ENCODE results near the gene GLRA2.

GLRA2 gene

DNA sequence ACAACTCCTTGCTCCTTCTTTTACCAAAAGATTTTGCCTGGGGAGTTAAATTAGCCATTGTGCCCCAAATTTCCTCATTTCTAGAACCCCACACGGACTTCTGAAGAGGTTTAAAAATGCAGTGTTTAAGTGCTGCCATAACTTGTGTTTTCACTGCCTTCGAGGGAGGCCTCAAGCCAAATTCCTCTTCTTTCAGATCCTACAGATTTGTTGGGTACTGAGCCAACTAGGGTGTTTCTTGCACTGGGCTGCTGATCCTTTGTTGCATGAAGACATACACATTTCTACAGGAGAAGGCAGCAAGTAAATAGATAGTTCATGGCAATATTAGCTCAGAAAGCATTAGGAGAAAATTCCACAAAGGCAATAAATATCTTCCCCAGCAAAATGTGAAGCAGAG is 43.8 kb downstream of the GLRA2 start:
- 38% methylated on average over 2 of the region's 2 CpGs for WGBS
- H2BK120ac ChIP-seq (ENCODE audit: low read depth, low read length) = no peak overlapping the region
- H3K9ac ChIP-seq (ENCODE audit: low read length) = no peak overlapping the region
- H2BK15ac ChIP-seq (ENCODE audit: low read depth, poor library complexity, severe bottlenecking) = no peak overlapping the region
- H4K91ac ChIP-seq (ENCODE audit: low read length) = no peak overlapping the region
- no peaks in the 10 kb centered on the region for H3K9me3 ChIP-seq (ENCODE audit: control insufficient read depth, low read length)
- H2AK5ac ChIP-seq (ENCODE audit: low read length, severe bottlenecking) = no peak overlapping the region
- no peak overlapping the region for H2AFZ ChIP-seq (ENCODE audit: low read depth, low read length)
- no peak overlapping the region for H3K4me2 ChIP-seq (ENCODE audit: low read length, poor library complexity, severe bottlenecking)
- no peaks in the 10 kb centered on the region for H3K4me1 ChIP-seq (ENCODE audit: control insufficient read depth, insufficient read depth, low read depth, low read length)
- no peak overlapping the region for H3K27ac ChIP-seq (ENCODE audit: low read length, poor library complexity, severe bottlenecking)
- H2BK12ac ChIP-seq (ENCODE audit: low read length in 2 of 2) = no peak overlapping the region
- no peaks in the 10 kb centered on the region for H3K36me3 ChIP-seq (ENCODE audit: control insufficient read depth in 1 of 2, insufficient read depth in 2 of 2, low read depth in 1 of 2, low read length in 2 of 2)
- H4K8ac ChIP-seq (ENCODE audit: low read length) = no peak overlapping the region
- no peak overlapping the region for H3K14ac ChIP-seq (ENCODE audit: low read length in 2 of 2)
- H3K79me1 ChIP-seq (replicated peaks; ENCODE audit: low read length, poor library complexity, severe bottlenecking) = no peaks in the 10 kb centered on the region
- no peak for DNase-seq
- H3K4me3 ChIP-seq (ENCODE audit: insufficient read depth in 1 of 2, low read depth in 1 of 2, low read length in 2 of 2) = no peak overlapping the region
- no peaks in the 10 kb centered on the region for H3K27me3 ChIP-seq (ENCODE audit: control insufficient read depth in 1 of 2, insufficient read depth in 1 of 2, low read length in 2 of 2)
- no peak overlapping the region for H3K18ac ChIP-seq (ENCODE audit: low read depth in 1 of 2, low read length in 2 of 2)
- H3K23ac ChIP-seq (ENCODE audit: low read length in 2 of 2) = no peak overlapping the region
- H2BK5ac ChIP-seq (ENCODE audit: low read depth, low read length, poor library complexity, severe bottlenecking) = no peak overlapping the region
- no peak overlapping the region for H3K4ac ChIP-seq (ENCODE audit: low read depth in 1 of 2, low read length in 2 of 2)

DNA sequence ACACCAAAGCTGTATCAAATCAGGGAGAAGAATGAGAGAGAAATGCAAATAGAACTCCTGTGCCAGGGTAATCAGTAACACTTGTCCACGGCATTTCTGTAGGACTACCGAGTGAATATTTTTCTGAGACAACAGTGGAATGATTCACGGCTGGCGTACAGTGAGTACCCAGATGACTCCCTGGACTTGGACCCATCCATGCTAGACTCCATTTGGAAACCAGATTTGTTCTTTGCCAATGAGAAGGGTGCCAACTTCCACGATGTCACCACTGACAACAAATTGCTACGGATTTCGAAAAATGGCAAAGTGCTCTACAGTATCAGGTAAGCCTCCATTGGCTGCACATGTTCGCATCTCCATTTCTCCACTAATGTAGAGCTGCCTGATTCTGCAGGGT is 51.7 kb downstream of the GLRA2 start:
- H3K4me1 ChIP-seq (ENCODE audit: control insufficient read depth, insufficient read depth, low read depth, low read length) = no peaks in the 10 kb centered on the region
- no peak for DNase-seq
- no peak overlapping the region for H2BK120ac ChIP-seq (ENCODE audit: low read depth, low read length)
- H3K18ac ChIP-seq (ENCODE audit: low read depth in 1 of 2, low read length in 2 of 2) = no peak overlapping the region
- no peak overlapping the region for H2BK5ac ChIP-seq (ENCODE audit: low read depth, low read length, poor library complexity, severe bottlenecking)
- no peak overlapping the region for H3K4ac ChIP-seq (ENCODE audit: low read depth in 1 of 2, low read length in 2 of 2)
- H3K9me3 ChIP-seq (ENCODE audit: control insufficient read depth, low read length) = peaks cover 2% of the 10 kb centered on the region
- WGBS = 97% methylated on average over 8 of the region's 8 CpGs
- no peak overlapping the region for H3K9ac ChIP-seq (ENCODE audit: low read length)
- no peak overlapping the region for H3K4me3 ChIP-seq (ENCODE audit: insufficient read depth in 1 of 2, low read depth in 1 of 2, low read length in 2 of 2)
- H3K23ac ChIP-seq (ENCODE audit: low read length in 2 of 2) = no peak overlapping the region
- H2BK12ac ChIP-seq (ENCODE audit: low read length in 2 of 2) = no peak overlapping the region
- H3K4me2 ChIP-seq (ENCODE audit: low read length, poor library complexity, severe bottlenecking) = no peak overlapping the region
- no peaks in the 10 kb centered on the region for H3K79me1 ChIP-seq (replicated peaks; ENCODE audit: low read length, poor library complexity, severe bottlenecking)
- H3K27me3 ChIP-seq (ENCODE audit: control insufficient read depth in 1 of 2, insufficient read depth in 1 of 2, low read length in 2 of 2) = no peaks in the 10 kb centered on the region
- no peak overlapping the region for H4K8ac ChIP-seq (ENCODE audit: low read length)
- H2BK15ac ChIP-seq (ENCODE audit: low read depth, poor library complexity, severe bottlenecking) = no peak overlapping the region
- H3K36me3 ChIP-seq (ENCODE audit: control insufficient read depth in 1 of 2, insufficient read depth in 2 of 2, low read depth in 1 of 2, low read length in 2 of 2) = no peaks in the 10 kb centered on the region
- no peak overlapping the region for H4K91ac ChIP-seq (ENCODE audit: low read length)
- no peak overlapping the region for H2AK5ac ChIP-seq (ENCODE audit: low read length, severe bottlenecking)
- H3K14ac ChIP-seq (ENCODE audit: low read length in 2 of 2) = no peak overlapping the region
- H3K27ac ChIP-seq (ENCODE audit: low read length, poor library complexity, severe bottlenecking) = no peak overlapping the region
- no peak overlapping the region for H2AFZ ChIP-seq (ENCODE audit: low read depth, low read length)

DNA sequence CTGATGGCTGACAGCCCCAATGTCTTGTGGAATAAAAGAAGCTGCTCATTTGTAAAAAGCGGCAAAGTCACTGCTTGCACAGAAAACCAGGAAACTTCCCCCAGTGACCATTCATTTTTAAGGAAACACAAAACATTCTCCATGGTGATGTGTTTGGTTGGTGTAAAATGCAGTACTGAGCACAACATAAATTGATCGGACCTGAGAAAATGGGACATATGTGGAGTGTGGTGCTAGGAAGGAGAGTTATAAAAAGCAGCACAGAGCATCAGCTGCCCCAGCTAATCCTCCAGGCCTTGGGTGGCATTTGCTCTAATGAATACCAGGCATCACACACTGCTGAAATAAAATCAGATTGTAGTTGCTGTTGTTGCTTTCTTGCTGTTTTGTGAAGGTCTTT is 55.2 kb downstream of the GLRA2 start:
- no peak overlapping the region for H3K27ac ChIP-seq (ENCODE audit: low read length, poor library complexity, severe bottlenecking)
- H4K91ac ChIP-seq (ENCODE audit: low read length) = no peak overlapping the region
- no peak overlapping the region for H3K4ac ChIP-seq (ENCODE audit: low read depth in 1 of 2, low read length in 2 of 2)
- H3K27me3 ChIP-seq (ENCODE audit: control insufficient read depth in 1 of 2, insufficient read depth in 1 of 2, low read length in 2 of 2) = no peaks in the 10 kb centered on the region
- H2AK5ac ChIP-seq (ENCODE audit: low read length, severe bottlenecking) = no peak overlapping the region
- H4K8ac ChIP-seq (ENCODE audit: low read length) = no peak overlapping the region
- no peak overlapping the region for H2AFZ ChIP-seq (ENCODE audit: low read depth, low read length)
- DNase-seq = no peak
- no peaks in the 10 kb centered on the region for H3K36me3 ChIP-seq (ENCODE audit: control insufficient read depth in 1 of 2, insufficient read depth in 2 of 2, low read depth in 1 of 2, low read length in 2 of 2)
- no peak overlapping the region for H2BK120ac ChIP-seq (ENCODE audit: low read depth, low read length)
- no peaks in the 10 kb centered on the region for H3K4me1 ChIP-seq (ENCODE audit: control insufficient read depth, insufficient read depth, low read depth, low read length)
- no peak overlapping the region for H3K18ac ChIP-seq (ENCODE audit: low read depth in 1 of 2, low read length in 2 of 2)
- no peak overlapping the region for H3K4me2 ChIP-seq (ENCODE audit: low read length, poor library complexity, severe bottlenecking)
- H2BK15ac ChIP-seq (ENCODE audit: low read depth, poor library complexity, severe bottlenecking) = no peak overlapping the region
- H2BK5ac ChIP-seq (ENCODE audit: low read depth, low read length, poor library complexity, severe bottlenecking) = no peak overlapping the region
- H3K9ac ChIP-seq (ENCODE audit: low read length) = no peak overlapping the region
- H3K9me3 ChIP-seq (ENCODE audit: control insufficient read depth, low read length) = peaks cover 4% of the 10 kb centered on the region
- 100% methylated on average over 1 of the region's 2 CpGs for WGBS
- H3K79me1 ChIP-seq (replicated peaks; ENCODE audit: low read length, poor library complexity, severe bottlenecking) = no peaks in the 10 kb centered on the region
- no peak overlapping the region for H3K14ac ChIP-seq (ENCODE audit: low read length in 2 of 2)
- H2BK12ac ChIP-seq (ENCODE audit: low read length in 2 of 2) = no peak overlapping the region
- H3K23ac ChIP-seq (ENCODE audit: low read length in 2 of 2) = no peak overlapping the region
- no peak overlapping the region for H3K4me3 ChIP-seq (ENCODE audit: insufficient read depth in 1 of 2, low read depth in 1 of 2, low read length in 2 of 2)

DNA sequence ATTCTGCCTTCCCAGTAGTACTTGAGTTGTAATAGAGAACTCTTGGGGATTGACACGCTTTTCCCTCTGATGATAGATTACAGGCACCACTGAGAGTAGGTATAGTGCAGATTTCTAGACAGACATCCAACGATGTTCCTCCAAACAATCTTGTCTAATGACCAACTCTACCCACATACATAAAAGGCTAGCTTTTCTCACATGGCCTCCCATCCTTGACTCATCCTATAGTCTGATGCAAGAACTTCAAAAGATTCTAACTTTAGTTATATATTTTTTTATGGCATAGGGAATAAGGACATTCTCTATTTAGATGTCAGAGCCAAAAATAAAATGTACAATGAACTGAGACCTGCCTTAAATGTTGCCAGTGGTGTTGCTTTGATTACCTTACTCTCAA is 60.9 kb downstream of the GLRA2 start:
- WGBS = no CpG with 5 or more reads among the region's 2 CpGs
- no peaks in the 10 kb centered on the region for H3K36me3 ChIP-seq (ENCODE audit: control insufficient read depth in 1 of 2, insufficient read depth in 2 of 2, low read depth in 1 of 2, low read length in 2 of 2)
- H2BK12ac ChIP-seq (ENCODE audit: low read length in 2 of 2) = no peak overlapping the region
- H2BK5ac ChIP-seq (ENCODE audit: low read depth, low read length, poor library complexity, severe bottlenecking) = no peak overlapping the region
- H3K4me2 ChIP-seq (ENCODE audit: low read length, poor library complexity, severe bottlenecking) = no peak overlapping the region
- H2BK15ac ChIP-seq (ENCODE audit: low read depth, poor library complexity, severe bottlenecking) = no peak overlapping the region
- H3K14ac ChIP-seq (ENCODE audit: low read length in 2 of 2) = no peak overlapping the region
- no peak overlapping the region for H3K23ac ChIP-seq (ENCODE audit: low read length in 2 of 2)
- no peak overlapping the region for H3K4me3 ChIP-seq (ENCODE audit: insufficient read depth in 1 of 2, low read depth in 1 of 2, low read length in 2 of 2)
- no peak overlapping the region for H2AK5ac ChIP-seq (ENCODE audit: low read length, severe bottlenecking)
- H3K9ac ChIP-seq (ENCODE audit: low read length) = no peak overlapping the region
- H3K9me3 ChIP-seq (ENCODE audit: control insufficient read depth, low read length) = peaks cover 4% of the 10 kb centered on the region
- H2AFZ ChIP-seq (ENCODE audit: low read depth, low read length) = no peak overlapping the region
- no peak for DNase-seq
- no peaks in the 10 kb centered on the region for H3K79me1 ChIP-seq (replicated peaks; ENCODE audit: low read length, poor library complexity, severe bottlenecking)
- no peak overlapping the region for H3K18ac ChIP-seq (ENCODE audit: low read depth in 1 of 2, low read length in 2 of 2)
- no peak overlapping the region for H4K8ac ChIP-seq (ENCODE audit: low read length)
- H3K4me1 ChIP-seq (ENCODE audit: control insufficient read depth, insufficient read depth, low read depth, low read length) = no peaks in the 10 kb centered on the region
- H3K27ac ChIP-seq (ENCODE audit: low read length, poor library complexity, severe bottlenecking) = no peak overlapping the region
- H3K4ac ChIP-seq (ENCODE audit: low read depth in 1 of 2, low read length in 2 of 2) = no peak overlapping the region
- H2BK120ac ChIP-seq (ENCODE audit: low read depth, low read length) = no peak overlapping the region
- no peak overlapping the region for H4K91ac ChIP-seq (ENCODE audit: low read length)
- no peaks in the 10 kb centered on the region for H3K27me3 ChIP-seq (ENCODE audit: control insufficient read depth in 1 of 2, insufficient read depth in 1 of 2, low read length in 2 of 2)
